H9 (cell line): ENCODE data around the gene RBM25. TPM values are rescaled to one million over a fixed set of nuclear protein-coding genes. Genes with fewer than 3 reads are reported as not detected.

ENCODE experiments used
- DNase-seq: peaks from one replicate; pipeline ENCODE4 v3.0.0-alpha.2; 2017
- H2AFZ ChIP-seq: one replicate; pipeline ENCODE4 v1.6.1; 2013; ENCODE audit warnings: mild to moderate bottlenecking, low read length, control low read depth, moderate library complexity
- H2AK5ac ChIP-seq: 2 replicates; pipeline ENCODE4 v1.6.1; 2013; ENCODE audit warnings: low read length, control low read depth, mixed read lengths; ENCODE audit not compliant: insufficient read length
- H2BK120ac ChIP-seq: one replicate; pipeline ENCODE4 v1.6.1; 2013; ENCODE audit warnings: low read depth, mild to moderate bottlenecking, low read length, control low read depth, inconsistent platforms; ENCODE audit not compliant: poor library complexity, severe bottlenecking
- H2BK12ac ChIP-seq: 2 replicates; pipeline ENCODE4 v1.6.1; 2013; ENCODE audit warnings: low read length, control low read depth, mixed read lengths, low read depth; ENCODE audit not compliant: insufficient read length
- H2BK15ac ChIP-seq: 2 replicates; pipeline ENCODE4 v1.6.1; 2013; ENCODE audit warnings: low read depth, low read length, control low read depth
- H2BK20ac ChIP-seq: one replicate; pipeline ENCODE4 v1.6.1; 2013; ENCODE audit warnings: low read depth, mild to moderate bottlenecking, low read length, control low read depth, inconsistent platforms; ENCODE audit not compliant: poor library complexity, severe bottlenecking
- H2BK5ac ChIP-seq: 2 replicates; pipeline ENCODE4 v1.6.1; 2013; ENCODE audit warnings: low read length, control low read depth, mixed read lengths; ENCODE audit not compliant: insufficient read length
- H3K14ac ChIP-seq: 2 replicates; pipeline ENCODE4 v1.6.1; 2013; ENCODE audit warnings: low read length, control low read depth; ENCODE audit not compliant: insufficient read depth
- H3K18ac ChIP-seq: 2 replicates; pipeline ENCODE4 v1.6.1; 2013; ENCODE audit warnings: low read depth, mild to moderate bottlenecking, mixed read lengths, low read length, control low read depth; ENCODE audit not compliant: insufficient read length
- H3K23ac ChIP-seq: 2 replicates; pipeline ENCODE4 v1.6.1; 2013; ENCODE audit warnings: low read length, control low read depth, mixed read lengths, low read depth; ENCODE audit not compliant: insufficient read length
- H3K23me2 ChIP-seq: 2 replicates; pipeline ENCODE4 v1.6.1; 2013; ENCODE audit warnings: low read depth, mild to moderate bottlenecking, mixed read lengths, low read length, control low read depth; ENCODE audit not compliant: insufficient read length, poor library complexity, severe bottlenecking
- H3K27ac ChIP-seq: 2 replicates; pipeline ENCODE4 v1.5.1; 2013; ENCODE audit warnings: low read length, control low read depth, mixed read lengths, low read depth; ENCODE audit not compliant: insufficient read length
- H3K27me3 ChIP-seq: 2 replicates; pipeline ENCODE4 v1.6.1; 2013; ENCODE audit warnings: low read length, control low read depth, inconsistent platforms; ENCODE audit not compliant: insufficient read depth
- H3K4ac ChIP-seq: 2 replicates; pipeline ENCODE4 v1.6.1; 2013; ENCODE audit warnings: low read depth, mild to moderate bottlenecking, control low read depth, inconsistent platforms, low read length, moderate library complexity
- H3K4me1 ChIP-seq: 2 replicates; pipeline ENCODE4 v1.6.1; 2013; ENCODE audit warnings: low read length, control low read depth, inconsistent platforms; ENCODE audit not compliant: insufficient read depth
- H3K4me2 ChIP-seq: 2 replicates; pipeline ENCODE4 v1.6.1; 2013; ENCODE audit warnings: low read length, control low read depth, mixed read lengths; ENCODE audit not compliant: insufficient read length, insufficient read depth
- H3K56ac ChIP-seq: 2 replicates; pipeline ENCODE4 v1.6.1; 2013; ENCODE audit warnings: low read depth, mild to moderate bottlenecking, mixed read lengths, low read length, control low read depth; ENCODE audit not compliant: insufficient read length
- H3K79me1 ChIP-seq: 2 replicates; pipeline ENCODE4 v1.6.1; 2013; ENCODE audit warnings: low read depth, mild to moderate bottlenecking, moderate library complexity, low read length, control low read depth, inconsistent platforms; ENCODE audit not compliant: insufficient read depth, poor library complexity, severe bottlenecking
- H3K79me2 ChIP-seq: 2 replicates; pipeline ENCODE4 v1.6.1; 2013; ENCODE audit warnings: low read length, control low read depth, inconsistent platforms; ENCODE audit not compliant: insufficient read depth
- H3K9ac ChIP-seq: 2 replicates; pipeline ENCODE4 v1.6.1; 2013; ENCODE audit warnings: low read length, control low read depth, mixed read lengths; ENCODE audit not compliant: insufficient read length; ENCODE audit errors: extremely low read depth
- H3K9me3 ChIP-seq: one replicate; pipeline ENCODE4 v1.6.1; 2013; ENCODE audit warnings: low read depth, low read length, inconsistent platforms; ENCODE audit not compliant: control insufficient read depth
- H3T11ph ChIP-seq: one replicate; pipeline ENCODE4 v1.6.1; 2013; ENCODE audit warnings: mild to moderate bottlenecking, low read length, control low read depth, inconsistent platforms
- H4K20me1 ChIP-seq: one replicate; pipeline ENCODE4 v1.6.1; 2013; ENCODE audit not compliant: control insufficient read depth, insufficient read length, insufficient read depth
- H4K5ac ChIP-seq: 2 replicates; pipeline ENCODE4 v1.6.1; 2013; ENCODE audit warnings: low read depth, mild to moderate bottlenecking, mixed read lengths, low read length, control low read depth; ENCODE audit not compliant: insufficient read length
- H4K8ac ChIP-seq: replicated peaks from 2 replicates; pipeline ENCODE4 v1.6.1; 2013; ENCODE audit warnings: low read length, control low read depth, mixed read lengths, low read depth; ENCODE audit not compliant: insufficient read length
- H4K91ac ChIP-seq: 2 replicates; pipeline ENCODE4 v1.6.1; 2013; ENCODE audit warnings: low read depth, mild to moderate bottlenecking, moderate library complexity, mixed read lengths, low read length, control low read depth; ENCODE audit not compliant: insufficient read length
- H3K27ac Mint-ChIP-seq, 3 experiments: 2 replicates in 2 of 3; 3 replicates in 1 of 3; pipeline ENCODE4 v1.8.0; 2020 to 2021; ENCODE audit warnings: mixed read lengths in 3 of 3, mild to moderate bottlenecking in 1 of 3, moderate library complexity in 1 of 3
- H3K27me3 Mint-ChIP-seq: 2 replicates; pipeline ENCODE4 v1.8.0; 2021; ENCODE audit warnings: low read depth, mild to moderate bottlenecking, moderate library complexity, mixed read lengths
- H3K36me3 Mint-ChIP-seq, 3 experiments: 2 replicates in 2 of 3; 3 replicates in 1 of 3; pipeline ENCODE4 v1.8.0; 2020 to 2021; ENCODE audit warnings: low read depth in 3 of 3, mixed read lengths in 3 of 3; ENCODE audit not compliant: insufficient read depth in 1 of 3
- H3K4me1 Mint-ChIP-seq, 2 experiments: 2 replicates each; pipeline ENCODE4 v1.8.0; 2020; ENCODE audit warnings: mixed read lengths in 2 of 2
- H3K4me3 Mint-ChIP-seq, 2 experiments: 2 replicates in 1 of 2; 3 replicates in 1 of 2; pipeline ENCODE4 v1.8.0; 2020 to 2021; ENCODE audit warnings: mild to moderate bottlenecking in 2 of 2, mixed read lengths in 2 of 2, moderate library complexity in 1 of 2
- H3K9me3 Mint-ChIP-seq, 2 experiments: 2 replicates in 1 of 2; 3 replicates in 1 of 2; pipeline ENCODE4 v1.8.0; 2020; ENCODE audit warnings: mild to moderate bottlenecking in 2 of 2, mixed read lengths in 2 of 2, moderate library complexity in 1 of 2
- CTCF ChIP-seq: fragments of 200-600 bp; sonication (generic); conservative IDR thresholded peaks from 3 replicates; pipeline ENCODE4 v1.8.0; 2021; ENCODE audit warnings: antibody characterized with exemption, mild to moderate bottlenecking
- WGBS: extraction: QIAGEN DNeasy Blood & Tissue Kit; methylation state at CpG from one replicate; pipeline ENCODE4 v1.1.7; 2013; ENCODE audit warnings: missing lambda C conversion rate, low lambda C conversion rate, mixed read lengths; ENCODE audit not compliant: insufficient read length; ENCODE audit errors: extremely low coverage; 5-methylcytosine and 5-hydroxymethylcytosine counted together
- total RNA-seq: library from RNA; stranded (reverse); gene quantifications from 2 replicates; pipeline ENCODE4 v1.2.1, GENCODE V29; 2021

The RBM25 gene
- total RNA-seq, 1 experiment from 2014 or later: 138 TPM

GRCh38 chr14:73125746-73126145, 67.4 kb downstream of the RBM25 start:
- Mint-ChIP-seq H3K4me1 (peaks cover 46 to 51% of the 10 kb centered on the region in 2 experiments), H3K27me3 (no peaks in the 10 kb centered on the region; the same call in 1 of the 2 replicates), H3K36me3 (peaks cover 15 to 43% (median 31%) of the 10 kb centered on the region in 3 experiments; a peak in 6 of 7 replicates), H3K27ac (peak overlapping the region; percentile 0 to 94 (median 13); a peak in 4 of 7 replicates), H3K9me3 (no peaks in the 10 kb centered on the region), H3K4me3 (peak overlapping the region in 1 of 2 experiments; percentile 0; a peak in 2 of 5 replicates)
- Histone ChIP-seq H4K5ac (no peak overlapping the region), H3K27me3 (no peaks in the 10 kb centered on the region), H3K79me1 (no peaks in the 10 kb centered on the region), H3K9ac (no peak overlapping the region), H2BK120ac (no peak overlapping the region), H4K91ac (no peak overlapping the region), H4K8ac (no peak overlapping the region), H3K18ac (no peak overlapping the region), H3K4ac (no peak overlapping the region), H3K4me1 (no peaks in the 10 kb centered on the region), H2BK12ac (no peak overlapping the region), H3K23me2 (no peaks in the 10 kb centered on the region), H3K23ac (no peak overlapping the region), H3K9me3 (no peaks in the 10 kb centered on the region), H3K56ac (no peak overlapping the region), H3K79me2 (no peaks in the 10 kb centered on the region), H3T11ph (no peak overlapping the region), H2BK15ac (no peak overlapping the region), H2BK20ac (no peak overlapping the region), H2AK5ac (no peak overlapping the region), H3K14ac (no peak overlapping the region), H2BK5ac (no peak overlapping the region), H4K20me1 (no peaks in the 10 kb centered on the region), H3K27ac (peak overlapping the region; percentile 53), H3K4me2 (peak overlapping the region; percentile 18), H2AFZ (no peak overlapping the region)
- DNase-seq: no peak
- no peak for TF ChIP-seq CTCF
- WGBS: no CpG with 5 or more reads among the region's 3 CpGs
